ENCODE results near the gene SCN5A.

GRCh38 chr3:38542401-38543298, 106.8 kb downstream of the SCN5A start:
- TF ChIP-seq POLR2A (IDR thresholded peaks at IDR 0.05; ENCODE audit: low read depth, low read length) (no peak), POLR2AphosphoS5 (IDR thresholded peaks at IDR 0.05; ENCODE audit: low read depth, low read length) (no peak)

Measured in GM12891 (cell line).